Uterus (tissue), 2 donors: ENCODE results near the gene GLIPR1L1.

Source experiments
- CTCF ChIP-seq, 4 experiments: fragments of 200-600 bp in 2 of 4; fragments of 450-650 bp in 2 of 4; sonication (generic) in 2 of 4; IDR thresholded peaks; one replicate each; pipeline ENCODE4 v1.5.1; 2016 to 2019; ENCODE audit warnings: antibody characterized with exemption in 4 of 4, mild to moderate bottlenecking in 2 of 4, moderate library complexity in 1 of 4
- POLR2A ChIP-seq, 2 donors: fragments of 450-650 bp; IDR thresholded peaks; one replicate each; pipeline ENCODE4 v1.6.1; 2016; ENCODE audit warnings: antibody characterized with exemption in 2 of 2, mild to moderate bottlenecking in 1 of 2, moderate library complexity in 1 of 2

- TF ChIP-seq CTCF (IDR thresholded peaks at IDR 0.05): no peak
- no peak for TF ChIP-seq POLR2A (IDR thresholded peaks at IDR 0.05)
Observed at GRCh38 chr12:75378354-75378753, 43.9 kb downstream of the GLIPR1L1 start.
